ENCODE measurements around the gene HMCN2. TPM values are rescaled to one million over a fixed set of nuclear protein-coding genes. Genes with fewer than 3 reads are reported as not detected.
A peak's percentile ranks its signal among the peaks of the same experiment; 100 is the strongest.

The HMCN2 gene
- polyA plus RNA-seq, 1 of the 3 experiments (the other 2 are of a cell fraction) = 0.15 TPM

DNA sequence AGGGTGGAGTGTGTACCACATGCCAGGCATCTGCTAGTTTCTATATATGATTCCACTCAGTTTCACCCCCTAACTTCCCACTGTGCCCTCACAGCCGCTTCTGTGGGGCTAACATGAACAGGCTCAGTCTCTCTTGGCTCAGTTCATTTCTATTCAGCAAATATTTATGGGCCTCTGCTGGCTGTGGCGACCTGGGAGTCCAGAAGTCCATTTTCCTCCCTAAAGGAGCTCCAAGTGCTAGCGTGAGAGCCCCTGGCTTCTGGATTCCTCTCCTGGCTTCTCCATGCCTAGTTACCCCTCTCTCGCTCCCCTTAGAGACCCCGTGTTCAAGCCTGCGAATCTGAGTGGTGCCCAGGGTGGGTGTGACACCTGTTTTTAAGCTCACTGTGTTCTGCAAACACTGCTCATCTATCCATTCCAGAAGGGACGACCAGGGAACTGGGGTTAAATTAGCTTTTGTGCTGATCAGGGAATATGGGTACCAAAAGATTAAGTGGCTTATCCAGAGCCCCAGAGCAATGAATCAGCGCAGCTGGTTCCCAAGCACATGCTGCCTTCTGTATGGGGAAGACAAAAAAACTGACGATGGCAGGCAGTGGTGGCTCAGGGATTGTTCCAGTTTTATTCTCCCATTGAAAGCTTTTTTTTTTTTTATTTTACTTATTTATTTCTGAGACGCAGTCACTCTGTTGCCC is 57.6 kb downstream of the HMCN2 start:
- Histone ChIP-seq H3K9me2 (no peaks in the 10 kb centered on the region), H3K4me1 (ENCODE audit: control insufficient read depth in 1 of 2, insufficient read depth in 2 of 2, low read depth in 1 of 2, low read length in 1 of 2) (peaks cover 0 to 52% of the 10 kb centered on the region in 2 experiments; a peak in 2 of 4 replicates), H3K9ac (no peak overlapping the region), H3K79me2 (ENCODE audit: insufficient read depth) (no peaks in the 10 kb centered on the region), H3F3A (replicated peaks; ENCODE audit: insufficient read depth) (no peaks in the 10 kb centered on the region), H3K27me3 (ENCODE audit: insufficient read depth) (peaks cover 14% of the 10 kb centered on the region; the same call in 1 of the 2 replicates), H3K36me3 (replicated peaks in 1 of 2; ENCODE audit: control insufficient read depth in 1 of 2, insufficient read depth in 2 of 2, low read length in 1 of 2) (no peaks in the 10 kb centered on the region), H4K20me1 (ENCODE audit: insufficient read depth) (no peaks in the 10 kb centered on the region), H3K27ac (ENCODE audit: low read depth in 2 of 2, low read length in 1 of 2) (peak overlapping the region in 1 of 2 experiments; percentile 8; a peak in 1 of 4 replicates), H3K4me2 (no peak overlapping the region), H3K4me3 (ENCODE audit: low read depth in 2 of 2, low read length in 1 of 2) (no peak overlapping the region), H3K9me3 (no peaks in the 10 kb centered on the region), H2AFZ (ENCODE audit: low read depth) (no peak overlapping the region)
- CTCF ChIA-PET = interaction anchor here (0.9 to 1.2 kb wide), 3 partner anchors 11 to 87 kb away, joined by 3 to 7 read pairs (median 3); no protein-coding TSS in a partner anchor
- WGBS (ENCODE audit: low lambda C conversion rate) = 59% methylated on average over 10 of the region's 10 CpGs
- DNase-seq = no peak
- POLR2A ChIA-PET = no interaction called here
- TF ChIP-seq EP300 (IDR thresholded peaks at IDR 0.05; ENCODE audit: borderline replicate concordance in 1 of 2, low read depth in 1 of 2, low read length in 1 of 2) = no peak
- TF ChIP-seq MEF2A (IDR thresholded peaks at IDR 0.05; ENCODE audit: borderline replicate concordance, low read depth) = no peak

DNA sequence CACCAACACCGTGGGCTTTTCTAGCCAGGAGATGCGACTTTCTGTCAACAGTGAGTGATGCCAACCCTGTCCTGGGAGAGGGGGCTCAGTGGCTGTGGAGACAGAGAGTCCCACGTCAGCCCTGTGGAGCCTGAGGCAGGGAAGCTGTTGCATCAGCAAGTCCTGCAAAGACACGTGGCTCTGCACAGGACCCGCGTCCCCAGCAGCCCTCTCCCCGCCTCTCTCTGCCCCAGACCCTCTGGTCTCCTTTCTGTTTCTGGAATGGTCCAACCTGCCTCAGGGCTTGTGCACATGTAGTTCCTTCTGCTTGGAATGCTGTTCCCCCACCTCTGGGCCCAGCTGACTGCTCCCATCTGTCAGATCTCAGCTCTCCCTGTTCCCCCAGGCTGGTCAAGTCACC is 60.4 kb downstream of the HMCN2 start:
- Histone ChIP-seq H3K9me3 (no peaks in the 10 kb centered on the region), H3K4me1 (ENCODE audit: control insufficient read depth in 1 of 2, insufficient read depth in 2 of 2, low read depth in 1 of 2, low read length in 1 of 2) (peaks cover 0 to 74% of the 10 kb centered on the region in 2 experiments; a peak in 2 of 4 replicates), H3F3A (replicated peaks; ENCODE audit: insufficient read depth) (no peaks in the 10 kb centered on the region), H3K79me2 (ENCODE audit: insufficient read depth) (no peaks in the 10 kb centered on the region), H4K20me1 (ENCODE audit: insufficient read depth) (no peaks in the 10 kb centered on the region), H3K4me2 (no peak overlapping the region), H3K9ac (no peak overlapping the region), H3K27ac (ENCODE audit: low read depth in 2 of 2, low read length in 1 of 2) (peak overlapping the region in 1 of 2 experiments; percentile 99; a peak in 2 of 4 replicates), H3K27me3 (ENCODE audit: insufficient read depth) (peaks cover 14% of the 10 kb centered on the region; the same call in 1 of the 2 replicates), H2AFZ (ENCODE audit: low read depth) (no peak overlapping the region), H3K36me3 (replicated peaks in 1 of 2; ENCODE audit: control insufficient read depth in 1 of 2, insufficient read depth in 2 of 2, low read length in 1 of 2) (no peaks in the 10 kb centered on the region), H3K4me3 (ENCODE audit: low read depth in 2 of 2, low read length in 1 of 2) (no peak overlapping the region), H3K9me2 (no peaks in the 10 kb centered on the region)
- TF ChIP-seq, protein P1, sequence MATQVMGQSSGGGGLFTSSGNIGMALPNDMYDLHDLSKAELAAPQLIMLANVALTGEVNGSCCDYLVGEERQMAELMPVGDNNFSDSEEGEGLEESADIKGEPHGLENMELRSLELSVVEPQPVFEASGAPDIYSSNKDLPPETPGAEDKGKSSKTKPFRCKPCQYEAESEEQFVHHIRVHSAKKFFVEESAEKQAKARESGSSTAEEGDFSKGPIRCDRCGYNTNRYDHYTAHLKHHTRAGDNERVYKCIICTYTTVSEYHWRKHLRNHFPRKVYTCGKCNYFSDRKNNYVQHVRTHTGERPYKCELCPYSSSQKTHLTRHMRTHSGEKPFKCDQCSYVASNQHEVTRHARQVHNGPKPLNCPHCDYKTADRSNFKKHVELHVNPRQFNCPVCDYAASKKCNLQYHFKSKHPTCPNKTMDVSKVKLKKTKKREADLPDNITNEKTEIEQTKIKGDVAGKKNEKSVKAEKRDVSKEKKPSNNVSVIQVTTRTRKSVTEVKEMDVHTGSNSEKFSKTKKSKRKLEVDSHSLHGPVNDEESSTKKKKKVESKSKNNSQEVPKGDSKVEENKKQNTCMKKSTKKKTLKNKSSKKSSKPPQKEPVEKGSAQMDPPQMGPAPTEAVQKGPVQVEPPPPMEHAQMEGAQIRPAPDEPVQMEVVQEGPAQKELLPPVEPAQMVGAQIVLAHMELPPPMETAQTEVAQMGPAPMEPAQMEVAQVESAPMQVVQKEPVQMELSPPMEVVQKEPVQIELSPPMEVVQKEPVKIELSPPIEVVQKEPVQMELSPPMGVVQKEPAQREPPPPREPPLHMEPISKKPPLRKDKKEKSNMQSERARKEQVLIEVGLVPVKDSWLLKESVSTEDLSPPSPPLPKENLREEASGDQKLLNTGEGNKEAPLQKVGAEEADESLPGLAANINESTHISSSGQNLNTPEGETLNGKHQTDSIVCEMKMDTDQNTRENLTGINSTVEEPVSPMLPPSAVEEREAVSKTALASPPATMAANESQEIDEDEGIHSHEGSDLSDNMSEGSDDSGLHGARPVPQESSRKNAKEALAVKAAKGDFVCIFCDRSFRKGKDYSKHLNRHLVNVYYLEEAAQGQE (IDR thresholded peaks at IDR 0.05; ENCODE audit: low read depth, low read length) = no peak
- 0 out of 2 replicates have a peak, but pooled peaks have one; percentile 28 for TF ChIP-seq MXI1 (IDR thresholded peaks at IDR 0.05; ENCODE audit: low read depth, low read length)
- TF ChIP-seq, protein P2, sequence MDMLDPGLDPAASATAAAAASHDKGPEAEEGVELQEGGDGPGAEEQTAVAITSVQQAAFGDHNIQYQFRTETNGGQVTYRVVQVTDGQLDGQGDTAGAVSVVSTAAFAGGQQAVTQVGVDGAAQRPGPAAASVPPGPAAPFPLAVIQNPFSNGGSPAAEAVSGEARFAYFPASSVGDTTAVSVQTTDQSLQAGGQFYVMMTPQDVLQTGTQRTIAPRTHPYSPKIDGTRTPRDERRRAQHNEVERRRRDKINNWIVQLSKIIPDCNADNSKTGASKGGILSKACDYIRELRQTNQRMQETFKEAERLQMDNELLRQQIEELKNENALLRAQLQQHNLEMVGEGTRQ (IDR thresholded peaks at IDR 0.05; ENCODE audit: borderline replicate concordance, low read depth, low read length) = no peak
- no peak for TF ChIP-seq YY1 (IDR thresholded peaks at IDR 0.05; ENCODE audit: low read depth)
- no peak for TF ChIP-seq RXRA (IDR thresholded peaks at IDR 0.05; ENCODE audit: borderline replicate concordance, low read depth)
- peak in 1 of 2 experiments; percentile 57; a peak in 2 of 4 replicates for TF ChIP-seq EP300 (IDR thresholded peaks at IDR 0.05; ENCODE audit: borderline replicate concordance in 1 of 2, low read depth in 1 of 2, low read length in 1 of 2)
- ChIA-PET POLR2A (no interaction called here), CTCF (interaction anchor here (0.7 to 7.6 kb wide), 8 partner anchors 10 to 90 kb away, joined by 3 to 49 read pairs (median 8); no protein-coding TSS in a partner anchor)
- DNase-seq = peak; percentile 62
- WGBS (ENCODE audit: low lambda C conversion rate) = 88% methylated on average over 4 of the region's 7 CpGs
